Stimulated activated CD4-positive, alpha-beta T cell treated with anti-CD3 and anti-CD28 coated beads, Interleukin-12 subunit alpha, Interleukin-12 subunit beta, amount 100 ng/mL, for 4 hours (primary cell): ENCODE results near the gene ARID3A.
"Not testable (repeated sequence)": the region's sequence is repeated elsewhere in the genome, so short reads cannot be mapped to it uniquely, and the experiment has no call there.

Experiments
- DNase-seq: peaks from one replicate; pipeline ENCODE4 v3.0.0-alpha.2; 2020

Gene ARID3A

GRCh38 chr19:947707-948539 lies 22.1 kb downstream of the ARID3A start:
- no peak for DNase-seq

- DNase-seq, result no peak
Observed at GRCh38 chr19:948842-949496, 23.1 kb downstream of the ARID3A start.

- DNase-seq, result no peak
Observed at GRCh38 chr19:950352-951066, 24.7 kb downstream of the ARID3A start.

DNA sequence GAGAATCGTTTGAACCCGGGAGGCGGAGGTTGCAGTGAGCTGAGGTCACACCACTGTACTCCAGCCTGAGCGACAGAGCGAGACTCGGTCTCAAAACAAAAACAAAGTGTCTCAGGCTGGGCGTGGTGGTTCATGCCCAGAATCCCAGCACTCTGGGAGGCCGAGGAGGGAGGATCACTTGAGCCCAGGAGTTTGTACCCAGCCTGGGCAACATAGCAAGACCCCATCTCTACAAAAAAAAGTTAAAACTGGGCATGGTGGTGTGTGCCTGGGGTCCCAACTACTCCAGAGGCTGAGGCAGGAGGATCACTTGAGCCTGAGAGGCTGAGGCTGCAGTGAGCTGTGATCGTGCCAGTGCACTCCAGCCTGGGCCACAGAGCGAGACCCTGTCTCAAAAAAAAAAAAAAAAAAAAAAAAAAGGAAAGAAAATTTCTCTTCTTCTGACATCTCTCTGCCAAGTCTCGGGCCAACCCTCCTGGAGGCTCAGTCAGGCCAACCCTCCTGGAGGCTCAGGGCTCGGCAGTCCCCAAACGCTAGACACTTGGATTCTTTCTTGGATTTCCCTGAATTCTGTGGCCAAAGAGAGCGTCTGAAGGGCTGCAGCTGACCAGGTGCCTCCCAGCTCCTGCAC lies 26.3 kb downstream of the ARID3A start:
- no peak for DNase-seq

- DNase-seq, result no peak
Observed at GRCh38 chr19:952680-953444, 27.0 kb downstream of the ARID3A start.

GRCh38 chr19:953445-954271 lies 27.8 kb downstream of the ARID3A start:
- DNase-seq, result no peak

DNA sequence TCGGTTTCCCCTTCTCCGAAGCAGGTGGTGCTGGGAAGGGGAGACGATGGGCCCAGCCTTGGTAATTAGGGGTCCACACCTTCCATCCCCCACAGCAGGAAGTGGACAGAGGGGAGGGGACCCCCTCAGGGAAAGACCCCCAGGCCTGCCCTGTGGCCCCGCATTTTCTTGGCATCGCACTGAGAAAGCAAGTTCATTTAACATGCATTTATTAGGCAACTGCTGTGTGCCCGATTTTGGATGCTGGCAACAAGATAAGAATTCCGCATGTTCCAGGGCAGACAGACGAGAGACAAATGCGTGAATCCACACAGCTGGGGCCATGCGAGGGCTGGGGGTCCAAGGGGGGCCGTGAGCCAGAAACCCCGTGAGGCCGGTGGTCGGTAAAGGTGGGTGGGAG lies 28.4 kb downstream of the ARID3A start:
- DNase-seq, result no peak

DNA sequence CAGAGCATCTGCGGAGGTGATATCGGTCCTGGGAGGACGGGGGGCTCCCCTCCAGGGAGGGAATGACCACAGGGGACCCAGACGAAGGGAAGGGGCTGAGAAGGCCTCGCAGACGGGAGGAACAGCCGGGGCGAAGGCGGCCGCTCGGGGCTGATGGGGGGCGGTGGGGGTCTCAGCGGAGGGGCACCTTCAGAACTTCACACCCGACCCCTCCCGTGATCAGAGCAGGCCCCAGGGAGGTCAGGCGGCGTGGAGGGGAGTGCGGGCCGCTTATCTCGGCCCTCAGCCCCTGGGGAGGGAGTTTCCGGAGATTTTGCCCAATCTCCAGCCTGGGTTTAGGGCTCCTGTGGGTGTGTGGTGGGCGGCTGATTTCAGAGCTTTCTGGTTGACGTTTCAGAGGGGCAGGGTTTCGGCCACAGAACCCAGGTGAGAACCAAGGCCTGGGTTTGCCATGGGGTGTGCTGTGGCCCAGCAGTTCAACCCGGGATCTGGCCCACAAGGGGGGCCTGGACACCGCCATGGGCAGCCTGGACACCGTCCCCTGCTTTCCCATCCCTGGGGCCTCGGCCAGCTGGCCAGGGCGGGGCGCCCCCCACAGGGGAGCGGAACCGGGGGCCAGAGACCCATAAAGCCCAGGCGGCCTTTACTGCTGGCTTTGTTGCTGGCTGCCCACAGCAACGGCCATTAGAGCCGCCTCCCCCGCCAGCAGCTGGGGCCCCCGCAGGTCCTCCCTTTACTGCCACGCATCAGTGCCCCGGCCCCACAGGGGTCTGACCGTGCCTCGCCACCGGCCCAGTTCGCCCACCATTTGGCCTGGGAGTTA lies 29.0 kb downstream of the ARID3A start:
- no peak for DNase-seq

DNA sequence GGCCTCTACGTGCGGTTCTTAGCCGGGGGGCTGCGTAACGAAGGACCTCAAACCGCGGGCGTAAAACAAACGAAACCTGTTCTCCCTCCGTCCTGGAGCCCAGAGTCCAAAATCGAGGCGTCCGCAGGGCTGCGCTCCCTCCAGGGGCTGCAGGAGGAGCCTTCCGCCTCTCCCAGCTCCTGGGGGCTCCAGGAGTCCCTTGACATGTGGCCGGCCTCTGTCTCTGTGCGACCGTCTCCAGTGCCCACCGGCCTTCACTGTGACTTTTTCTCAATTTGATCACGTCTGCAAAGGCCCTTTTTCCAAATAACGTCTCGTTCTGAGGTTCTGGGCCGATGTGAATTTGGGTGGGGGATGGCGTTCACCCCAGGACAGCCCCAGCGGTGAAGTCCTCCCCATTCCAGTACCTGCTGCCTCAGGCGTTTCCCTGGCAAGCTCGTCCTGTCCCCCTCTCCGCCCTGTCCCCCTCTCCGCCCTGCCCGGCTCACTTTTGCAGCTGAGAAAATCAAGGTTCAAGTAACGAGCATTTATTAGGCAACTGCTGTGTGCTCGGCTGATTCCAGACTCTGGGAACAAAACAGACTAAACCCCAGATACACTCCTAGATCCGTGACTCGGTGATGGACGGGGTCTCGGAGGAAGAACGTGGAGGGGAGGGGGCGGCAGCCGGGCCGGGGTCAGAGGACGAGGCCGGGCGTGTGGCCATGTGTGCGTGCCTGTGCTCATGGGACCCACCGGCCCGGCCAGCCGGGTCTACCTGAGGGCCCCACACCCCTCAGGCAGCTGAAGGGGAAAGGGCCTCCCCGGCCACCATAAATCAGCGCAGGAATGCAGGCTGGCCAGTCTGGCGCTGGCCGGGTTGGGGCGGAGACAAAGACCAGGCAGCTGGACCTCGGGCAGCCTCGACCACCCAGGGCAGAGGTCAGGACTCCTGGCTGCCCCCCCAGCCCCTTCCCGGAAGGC lies 30.2 kb downstream of the ARID3A start:
- no peak for DNase-seq

DNA sequence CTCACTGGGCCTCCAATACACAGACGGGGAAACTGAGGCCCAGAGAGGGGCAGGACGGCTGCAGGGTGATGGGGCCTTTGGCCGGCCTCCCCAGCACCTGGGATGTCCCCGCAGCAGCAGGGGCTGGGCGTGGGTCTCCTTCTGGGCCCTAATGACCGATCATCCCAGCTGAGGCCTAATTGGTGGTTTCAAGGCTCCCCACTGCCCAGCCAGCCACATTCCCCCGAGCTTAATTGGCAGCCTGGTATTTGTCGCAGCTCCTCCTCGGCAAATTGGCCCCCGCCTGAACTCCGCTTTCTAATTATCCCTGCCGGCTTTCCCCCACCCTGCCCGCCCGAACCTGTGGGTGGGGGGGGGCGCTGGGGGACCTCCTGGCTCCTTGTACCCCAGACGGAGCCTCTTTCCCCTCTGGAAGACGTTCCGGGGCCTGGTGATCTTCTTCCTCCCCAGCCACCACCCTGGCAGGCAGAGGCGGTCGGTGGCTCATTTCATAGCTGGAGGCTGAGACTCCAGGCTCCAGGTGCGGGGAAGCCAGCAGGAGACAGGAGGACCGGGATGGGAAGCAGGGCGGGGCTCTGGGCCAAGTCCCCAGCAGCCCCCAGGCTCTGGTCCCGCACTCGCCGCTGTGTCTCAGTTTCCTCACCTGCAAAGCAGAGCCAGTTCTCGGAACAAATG lies 31.1 kb downstream of the ARID3A start:
- DNase-seq, result no peak

DNA sequence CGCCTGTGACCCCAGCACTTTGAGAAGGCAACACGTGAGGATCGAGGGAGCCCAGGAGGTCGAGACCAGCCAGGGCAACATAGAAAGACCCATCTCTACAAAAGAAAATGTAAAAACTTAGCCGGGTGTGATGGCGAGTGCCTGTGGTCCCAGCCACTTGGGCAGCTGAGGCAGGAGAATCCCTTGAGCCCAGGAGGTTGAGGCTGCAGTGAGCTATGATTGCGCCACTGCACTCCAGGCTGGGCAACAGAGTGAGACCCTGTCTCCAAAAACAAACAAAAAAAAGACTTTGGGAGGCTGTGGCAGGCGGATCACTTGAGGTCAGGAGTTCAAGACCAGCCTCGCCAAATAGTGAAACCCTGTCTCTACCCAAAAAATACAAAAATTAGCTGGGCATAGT lies 31.7 kb downstream of the ARID3A start:
- DNase-seq, result not testable (repeated sequence)

DNA sequence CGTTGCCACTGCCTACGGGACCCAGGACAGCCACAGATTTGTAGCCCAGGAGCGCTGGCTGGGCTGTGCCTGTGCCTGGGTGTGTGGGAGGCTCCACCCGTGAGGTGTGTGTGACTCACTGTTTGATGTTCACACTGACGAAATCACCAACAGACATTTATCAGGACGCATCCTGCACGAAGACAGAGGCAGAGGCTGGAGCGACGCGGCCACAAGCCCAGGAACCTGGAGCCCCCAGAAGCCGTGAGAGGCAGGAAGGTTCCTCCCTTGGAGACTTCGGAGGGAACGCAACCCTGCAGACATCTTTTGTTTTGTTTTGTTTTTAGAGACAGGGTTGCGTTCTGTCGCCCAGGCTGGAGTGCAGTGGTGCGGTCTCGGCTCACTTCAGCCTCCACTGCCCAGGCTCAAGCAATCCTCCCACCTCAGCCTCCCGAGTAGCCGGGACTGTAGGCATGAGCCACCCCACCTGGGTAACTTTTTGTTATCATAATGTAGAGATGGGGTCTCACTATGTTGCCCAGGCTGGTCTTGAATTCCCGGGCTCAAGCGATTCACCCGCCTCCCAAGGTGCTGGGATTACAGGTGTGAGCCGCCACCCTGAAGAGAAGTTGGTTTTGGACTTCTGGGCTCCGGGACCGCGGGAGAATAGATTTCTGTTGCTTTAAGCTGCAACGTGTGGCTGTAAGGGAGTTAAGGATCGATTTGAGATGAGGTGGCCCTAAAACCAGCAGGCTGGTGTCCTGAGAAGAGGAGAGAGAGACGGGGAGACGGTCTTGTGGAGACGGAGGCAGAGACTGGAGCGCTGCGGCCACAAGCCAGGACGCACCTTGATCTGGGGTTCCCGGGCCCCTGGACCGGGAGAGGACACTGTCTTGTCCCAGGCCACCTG lies 33.4 kb downstream of the ARID3A start:
- peak; percentile 40 for DNase-seq

- no peak for DNase-seq
Observed at GRCh38 chr19:960020-960419, 34.2 kb downstream of the ARID3A start.

GRCh38 chr19:960601-960938 lies 34.7 kb downstream of the ARID3A start:
- no peak for DNase-seq

GRCh38 chr19:961866-962620 lies 36.2 kb downstream of the ARID3A start:
- no peak for DNase-seq

DNA sequence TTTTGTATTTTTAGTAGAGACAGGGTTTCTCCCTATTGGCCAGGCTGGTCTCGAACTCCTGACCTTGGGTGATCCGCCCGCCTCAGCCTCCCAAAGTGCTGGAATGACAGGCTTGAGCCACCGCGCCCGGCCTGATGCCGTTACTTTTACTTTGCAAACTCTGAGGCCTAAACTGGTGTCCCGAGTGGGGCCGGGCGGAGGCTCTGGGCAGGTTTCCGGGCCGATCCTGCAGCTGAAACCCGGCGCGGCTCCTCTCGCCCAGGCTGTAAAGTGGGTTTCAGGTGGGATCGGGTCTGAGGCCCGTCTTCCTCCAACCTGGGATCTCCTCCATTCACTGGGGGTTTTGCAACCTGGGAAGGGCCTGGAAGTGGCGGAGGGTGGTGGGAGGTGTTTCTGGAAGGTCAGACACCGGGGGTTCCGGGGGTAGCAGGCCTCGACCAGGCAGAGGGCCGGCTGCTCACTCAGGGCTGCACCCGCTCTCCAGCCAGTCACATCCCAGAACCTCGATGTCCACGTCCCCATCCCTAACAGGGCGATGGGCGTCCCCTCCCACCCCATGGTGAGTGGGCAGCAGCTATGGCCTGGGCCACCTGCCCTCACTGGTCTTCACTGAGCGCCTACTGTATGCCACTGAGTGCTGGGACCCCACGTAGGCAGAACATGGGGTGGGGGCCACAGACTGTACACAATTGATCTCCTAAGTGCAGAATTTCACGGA lies 37.0 kb downstream of the ARID3A start:
- no peak for DNase-seq
